ENCODE data around the gene KRTAP29-1. TPM values are rescaled to one million over a fixed set of nuclear protein-coding genes. Genes with fewer than 3 reads are reported as not detected.
"Not testable (repeated sequence)": the region's sequence is repeated elsewhere in the genome, so short reads cannot be mapped to it uniquely, and the experiment has no call there.

Gene KRTAP29-1
- not detected in 2 replicates for total RNA-seq

- no peak within 1 kb of the TSS for H3K4me3 Mint-ChIP-seq
- no peak within 1 kb of the TSS for H3K27ac Mint-ChIP-seq
- peaks cover 5% of the 10 kb centered on the region for H3K9me3 Mint-ChIP-seq
- H3K4me1 Mint-ChIP-seq, result peaks cover 16% of the 10 kb centered on the region
- DNase-seq (no peak), ATAC-seq (ENCODE audit: low read depth) (no peak)
- TF ChIP-seq CTCF (IDR thresholded peaks at IDR 0.05), result no peak
- peaks cover 13% of the 10 kb centered on the region for H3K27me3 Mint-ChIP-seq
- CTCF ChIA-PET, result no interaction called here
- POLR2A ChIA-PET, result no interaction called here
- no peaks in the 10 kb centered on the region for H3K36me3 Mint-ChIP-seq (ENCODE audit: low read depth)
- intact Hi-C loops (cut with micrococcal nuclease), result no loop called here
Observed at GRCh38 chr17:41301916-41302901, at the start of gene KRTAP29-1. Gene KRTAP29-1, minus strand, starts transcription at chr17:41302851. Its CDS starts 0 bp downstream, at chr17:41302851.

DNA sequence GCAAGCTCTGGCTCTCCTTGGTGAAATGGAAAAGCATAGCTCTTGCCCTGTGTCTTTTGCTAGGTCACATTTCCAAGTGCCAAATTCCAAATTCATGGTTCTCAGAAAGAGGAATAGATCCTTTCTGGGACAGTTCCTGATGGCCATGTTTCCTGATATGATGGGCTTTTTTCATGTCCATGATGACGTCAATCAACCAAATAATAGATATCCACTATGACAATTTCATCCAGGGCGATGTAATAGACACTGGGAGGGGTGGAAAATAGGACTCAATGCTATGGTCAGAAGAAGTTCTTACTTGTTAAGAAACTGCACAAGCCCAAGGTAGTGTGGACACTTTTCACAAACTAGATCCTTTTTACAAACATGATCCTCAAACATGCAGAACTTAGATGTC, 48.5 kb upstream of the KRTAP29-1 start:
- DNase-seq (no peak), ATAC-seq (ENCODE audit: low read depth) (no peak)
- Mint-ChIP-seq H3K27me3 (peaks cover 14% of the 10 kb centered on the region), H3K36me3 (ENCODE audit: low read depth) (no peaks in the 10 kb centered on the region), H3K9me3 (no peaks in the 10 kb centered on the region), H3K4me1 (no peaks in the 10 kb centered on the region), H3K4me3 (no peak overlapping the region), H3K27ac (no peak overlapping the region)
- intact Hi-C loops (cut with micrococcal nuclease), result no loop called here
- CTCF ChIA-PET, result no interaction called here
- TF ChIP-seq CTCF (IDR thresholded peaks at IDR 0.05), result no peak
- POLR2A ChIA-PET, result interaction anchor here (0.7 kb wide), 1 partner anchor 13 kb away, joined by 7 read pairs; no protein-coding TSS in a partner anchor

GRCh38 chr17:41350381-41350878, 47.8 kb upstream of the KRTAP29-1 start, which contains the start of gene KRT33A:
Gene KRT33A, minus strand, starts transcription at chr17:41350828. Its CDS starts 61 bp downstream, at chr17:41350767.
- H3K4me3 Mint-ChIP-seq; DNase-seq; H3K36me3 Mint-ChIP-seq (ENCODE audit: low read depth); H3K9me3 Mint-ChIP-seq; intact Hi-C loops (cut with micrococcal nuclease); ATAC-seq (ENCODE audit: low read depth); CTCF ChIA-PET; H3K4me1 Mint-ChIP-seq; H3K27ac Mint-ChIP-seq: not testable (repeated sequence)
- POLR2A ChIA-PET, result interaction anchor here (0.7 kb wide), 1 partner anchor 13 kb away, joined by 7 read pairs; no protein-coding TSS in a partner anchor
- peaks cover 12% of the 10 kb centered on the region for H3K27me3 Mint-ChIP-seq

GRCh38 chr17:41347869-41348760, 45.5 kb upstream of the KRTAP29-1 start:
- Mint-ChIP-seq H3K27ac (no peak overlapping the region), H3K4me1 (no peaks in the 10 kb centered on the region), H3K27me3 (peaks cover 18% of the 10 kb centered on the region), H3K36me3 (ENCODE audit: low read depth) (no peaks in the 10 kb centered on the region), H3K4me3 (no peak overlapping the region), H3K9me3 (peaks cover 2% of the 10 kb centered on the region)
- no peak for TF ChIP-seq CTCF (IDR thresholded peaks at IDR 0.05)
- CTCF ChIA-PET, result no interaction called here
- ATAC-seq (ENCODE audit: low read depth), result no peak
- no peak for DNase-seq
- POLR2A ChIA-PET, result no interaction called here
- intact Hi-C loops (cut with micrococcal nuclease), result no loop called here

GRCh38 chr17:41346421-41346820, 43.8 kb upstream of the KRTAP29-1 start:
- DNase-seq; POLR2A ChIA-PET; H3K36me3 Mint-ChIP-seq (ENCODE audit: low read depth); intact Hi-C loops (cut with micrococcal nuclease); H3K4me1 Mint-ChIP-seq; H3K4me3 Mint-ChIP-seq; H3K27ac Mint-ChIP-seq; CTCF ChIA-PET; ATAC-seq (ENCODE audit: low read depth): not testable (repeated sequence)
- H3K27me3 Mint-ChIP-seq, result peaks cover 11% of the 10 kb centered on the region
- H3K9me3 Mint-ChIP-seq, result peaks cover 14% of the 10 kb centered on the region

Data from activated B cell treated with CpG ODN at 0.5 μM for 24 hours (primary cell).